Kidney glomerular epithelial cell (primary cell): Measurements from ENCODE around the gene OSBPL6.
"Not testable (repeated sequence)": the region's sequence is repeated elsewhere in the genome, so short reads cannot be mapped to it uniquely, and the experiment has no call there.

Source experiments
- DNase-seq: peaks from one replicate; lab custom pipeline; 2025; lab: John Stamatoyannopoulos, UW

The OSBPL6 gene

DNA sequence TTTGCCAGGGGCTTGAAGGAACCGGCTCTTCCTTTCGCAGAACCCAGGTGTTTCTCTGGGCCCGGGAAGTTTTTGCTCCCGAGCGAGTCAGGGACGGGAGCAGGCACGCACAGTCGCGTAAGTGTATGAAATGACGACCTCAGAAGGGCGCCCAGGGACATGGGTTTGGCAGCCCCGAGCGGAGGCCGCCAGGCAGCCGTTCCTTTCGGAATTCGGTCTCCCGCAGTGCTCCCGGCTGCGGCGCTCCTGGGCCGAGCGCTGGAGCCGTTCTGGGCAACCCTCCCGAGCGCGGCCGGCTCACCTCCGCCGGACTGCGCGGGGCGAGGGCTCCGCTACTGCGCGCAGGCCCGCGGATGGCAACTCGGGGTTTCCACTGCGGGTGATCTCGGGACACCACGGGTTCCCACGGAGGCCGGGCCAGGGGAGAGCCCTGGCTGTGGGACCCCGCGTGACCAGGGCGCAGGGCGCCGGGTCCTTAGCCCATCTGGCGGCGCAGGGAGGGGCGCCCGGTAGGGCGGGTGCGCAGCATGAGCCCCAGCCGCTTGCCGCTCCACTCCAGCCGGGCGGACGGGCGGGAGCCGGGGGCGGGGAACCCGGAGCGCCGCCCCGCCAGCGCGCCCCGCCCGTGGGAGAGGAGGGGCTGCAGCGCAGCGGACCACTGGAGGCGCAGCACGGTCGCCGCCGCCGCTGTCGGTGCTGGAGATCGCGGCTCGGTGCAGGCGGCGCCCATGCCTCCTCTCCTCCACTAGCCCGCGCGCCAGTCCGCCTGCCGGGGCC, at the start of gene OSBPL6:
Gene OSBPL6 (plus strand): TSS at position 690 of the 777 bp plus-strand sequence. CDS start 111,673 bp downstream, outside the sequence.
- peak; percentile 55 for DNase-seq

DNA sequence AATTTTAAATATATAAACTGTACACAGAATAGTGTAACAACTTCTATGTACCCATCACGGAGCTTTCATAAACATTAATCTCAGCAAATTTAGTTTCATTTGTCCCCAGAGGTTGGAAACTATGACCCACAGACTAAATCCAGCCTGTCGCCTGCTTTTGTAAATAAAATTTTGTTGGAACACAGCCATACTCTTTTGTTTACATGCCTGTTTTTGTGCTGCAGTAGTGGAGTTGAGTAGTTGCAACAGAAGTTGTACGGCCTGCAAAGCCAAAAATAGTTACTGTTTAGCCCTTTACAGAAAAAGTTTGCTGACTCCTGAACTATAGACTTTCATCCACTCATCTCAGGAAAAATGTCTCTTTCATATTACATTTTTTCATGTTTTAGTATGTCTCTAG, 42.3 kb upstream of the OSBPL6 start:
- no peak for DNase-seq

DNA sequence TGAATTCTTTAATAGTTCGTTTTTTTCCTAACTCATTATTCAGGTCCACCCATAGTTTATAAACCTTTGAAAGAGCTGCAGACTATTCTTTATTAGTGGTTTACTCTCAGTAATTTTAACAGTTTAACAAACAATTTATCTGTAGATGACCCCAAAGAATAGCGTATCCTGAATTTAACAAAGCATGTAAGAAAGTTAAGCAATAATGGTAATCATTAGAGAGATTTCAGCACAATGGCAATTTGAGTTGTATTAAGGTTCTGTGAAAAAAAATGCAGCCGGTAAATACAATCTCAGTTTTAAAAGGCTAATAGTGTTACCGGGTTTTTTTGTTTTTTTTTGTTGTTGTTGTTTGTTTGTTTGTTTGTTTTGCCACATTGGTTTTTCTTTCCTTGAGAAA, 41.8 kb upstream of the OSBPL6 start:
- no peak for DNase-seq

DNA sequence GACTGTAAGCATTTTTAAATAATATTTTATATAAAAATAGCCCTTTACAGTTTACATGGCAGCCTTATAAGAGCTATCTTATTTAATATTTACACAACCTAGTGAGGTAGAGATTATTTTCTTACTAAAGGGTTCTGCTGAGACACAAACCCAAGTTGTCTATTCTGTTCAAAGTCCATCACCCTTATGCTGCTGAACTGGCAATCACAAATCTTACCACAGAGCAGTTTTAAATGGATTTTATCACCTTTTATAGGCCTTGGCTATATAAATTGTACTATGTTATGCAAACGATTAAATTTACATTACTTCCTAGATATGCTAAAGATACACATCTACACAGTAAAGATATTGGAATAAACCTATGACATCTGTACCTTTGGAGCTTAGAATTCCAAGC, 41.3 kb upstream of the OSBPL6 start:
- no peak for DNase-seq

DNA sequence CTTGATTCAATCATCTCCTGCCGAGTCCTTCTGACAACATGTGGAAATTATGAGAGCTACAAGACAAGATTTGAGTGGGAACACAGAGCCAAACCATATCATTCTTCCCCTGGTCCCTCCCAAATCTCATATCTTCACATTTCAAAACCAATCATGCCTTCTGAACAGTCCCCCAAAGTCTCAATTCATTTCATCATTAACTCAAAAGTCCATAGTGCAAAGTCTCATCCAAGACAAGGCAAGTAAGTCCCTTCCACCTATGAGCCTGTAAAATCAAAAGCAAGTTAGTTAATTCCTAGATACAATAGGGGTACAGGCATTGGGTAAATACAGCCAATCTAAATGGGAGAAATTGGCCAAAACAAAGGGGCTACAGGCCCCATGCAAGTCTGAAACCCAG, 40.4 kb upstream of the OSBPL6 start:
- DNase-seq, result not testable (repeated sequence)

DNA sequence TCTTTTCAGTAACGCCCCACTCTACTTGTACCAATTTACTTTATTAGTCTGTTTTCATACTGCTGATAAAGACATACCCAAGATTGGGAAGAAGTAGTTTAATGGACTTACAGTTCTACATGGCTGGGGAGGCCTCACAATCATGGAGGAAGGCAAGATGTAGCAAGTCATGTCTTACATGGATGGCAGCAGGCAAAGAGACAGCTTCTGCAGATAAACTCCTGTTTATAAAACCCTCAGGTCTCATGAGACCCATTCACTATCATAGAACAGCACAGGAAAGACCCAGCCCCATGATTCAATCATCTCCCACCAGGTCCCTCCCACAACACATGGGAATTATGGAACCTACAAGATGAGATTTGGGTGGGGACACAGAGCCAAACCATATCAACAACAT, 38.8 kb upstream of the OSBPL6 start:
- DNase-seq, result no peak

DNA sequence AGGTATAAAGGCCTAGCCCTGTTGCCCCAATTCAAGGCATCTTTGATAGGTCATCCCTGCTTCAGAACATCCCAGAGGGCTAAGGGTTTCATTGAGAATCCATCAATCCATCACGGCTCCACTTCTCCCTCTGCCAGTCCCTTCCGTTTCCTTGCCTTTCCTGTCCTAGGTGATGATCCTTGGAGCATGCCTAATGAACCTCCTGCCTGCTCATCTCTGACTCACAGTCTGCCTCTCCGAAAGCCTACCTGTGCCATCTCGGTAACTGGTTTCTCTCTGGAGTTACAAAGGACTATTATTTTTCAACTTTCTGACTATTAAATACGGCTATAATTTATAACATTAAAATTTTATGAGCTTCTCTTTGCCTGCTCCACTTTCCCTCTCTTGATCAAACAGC, 36.7 kb upstream of the OSBPL6 start:
- DNase-seq, result peak; percentile 26

DNA sequence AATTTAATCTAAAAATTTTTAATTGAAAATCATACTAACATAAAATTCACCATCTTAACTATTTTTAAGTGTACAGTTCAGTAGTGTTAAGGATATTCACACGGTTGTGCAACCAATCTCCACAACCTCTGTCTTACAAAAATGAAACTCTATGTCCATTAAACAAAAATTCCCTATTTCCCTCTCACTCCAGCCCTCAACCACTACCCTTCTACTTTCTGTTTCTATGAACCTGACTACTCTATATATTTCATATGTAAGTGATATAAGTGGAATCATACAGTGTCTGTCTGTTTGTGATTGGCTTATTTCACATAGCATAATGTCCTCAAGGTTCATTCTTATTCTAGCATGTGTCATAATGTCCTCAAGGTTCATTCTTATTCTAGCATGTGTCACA, 34.3 kb upstream of the OSBPL6 start:
- DNase-seq, result no peak

DNA sequence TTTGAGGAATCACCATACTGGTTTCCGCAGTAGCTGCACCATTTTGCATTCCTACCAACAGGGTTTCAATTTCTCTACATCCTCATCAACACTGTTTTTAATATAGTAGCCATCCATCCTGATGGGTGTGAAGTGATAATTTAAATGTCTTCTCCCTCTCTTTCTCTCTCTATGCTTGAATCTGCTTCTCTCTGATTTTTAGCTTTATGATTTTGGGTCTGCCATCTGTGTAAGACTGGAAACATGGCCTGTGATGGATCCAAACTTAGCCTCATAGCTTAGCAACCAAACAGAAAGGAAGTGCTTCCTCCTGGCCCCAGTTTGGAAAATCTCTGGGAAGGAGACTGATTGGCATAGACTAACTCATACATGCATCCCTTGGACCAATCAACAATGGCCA, 33.7 kb upstream of the OSBPL6 start:
- no peak for DNase-seq

DNA sequence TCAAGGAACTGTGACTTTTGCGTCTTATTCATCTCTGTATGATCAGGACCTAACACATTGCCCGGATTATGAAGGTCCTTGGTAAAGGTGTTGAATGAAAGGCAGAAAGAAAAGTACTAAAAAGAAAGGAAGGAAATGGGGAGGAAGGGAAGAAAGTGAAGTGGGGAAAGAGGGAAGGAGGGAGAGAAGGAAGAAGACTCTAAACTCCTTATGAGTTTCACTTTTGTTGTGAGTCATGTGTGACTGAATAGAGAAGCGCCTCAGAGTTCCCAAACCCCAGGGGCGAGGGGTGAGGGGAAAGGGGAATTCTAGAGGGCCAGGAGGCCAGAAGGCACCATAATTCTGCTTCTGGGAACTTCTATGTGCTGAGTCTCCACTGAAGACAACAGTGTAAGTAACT, 30.9 kb upstream of the OSBPL6 start:
- DNase-seq, result no peak

DNA sequence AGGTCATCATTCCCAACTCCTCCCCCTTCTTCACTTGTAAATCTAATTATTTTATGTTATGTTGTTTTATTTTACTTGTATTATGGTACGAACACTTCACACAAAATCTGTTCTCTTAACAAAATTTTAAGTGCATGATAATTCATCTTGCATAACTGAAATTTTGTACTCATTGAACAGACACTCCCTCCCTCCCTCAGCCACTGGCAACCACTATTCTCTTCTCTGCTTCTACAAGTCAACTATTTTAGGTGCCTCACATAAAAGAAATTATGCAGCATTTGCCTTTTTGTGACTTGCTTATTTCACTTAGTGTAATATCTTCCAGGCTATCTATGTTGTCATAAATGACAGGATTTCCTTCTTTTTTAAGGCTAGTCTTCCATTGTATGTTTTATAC, 30.4 kb upstream of the OSBPL6 start:
- DNase-seq, result no peak

DNA sequence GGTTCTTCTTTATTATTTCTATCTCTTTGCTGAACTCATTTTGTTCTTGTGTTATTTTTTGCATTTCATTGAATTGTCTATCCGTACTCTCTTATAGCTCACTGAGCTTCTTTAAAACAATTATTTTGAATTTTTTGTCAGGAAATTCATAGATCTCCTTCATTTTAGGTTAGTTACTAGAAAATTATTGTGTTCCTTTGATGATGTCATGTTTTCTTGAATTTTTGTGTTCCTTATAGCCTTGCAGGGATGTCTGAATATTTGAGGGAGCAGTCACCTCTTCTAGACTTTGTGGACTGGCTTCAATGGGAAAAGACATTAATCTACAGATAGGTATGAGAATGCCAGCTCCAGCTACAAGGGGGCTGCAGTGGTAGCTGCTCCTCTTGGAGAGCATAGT, 20.7 kb upstream of the OSBPL6 start:
- no peak for DNase-seq

DNA sequence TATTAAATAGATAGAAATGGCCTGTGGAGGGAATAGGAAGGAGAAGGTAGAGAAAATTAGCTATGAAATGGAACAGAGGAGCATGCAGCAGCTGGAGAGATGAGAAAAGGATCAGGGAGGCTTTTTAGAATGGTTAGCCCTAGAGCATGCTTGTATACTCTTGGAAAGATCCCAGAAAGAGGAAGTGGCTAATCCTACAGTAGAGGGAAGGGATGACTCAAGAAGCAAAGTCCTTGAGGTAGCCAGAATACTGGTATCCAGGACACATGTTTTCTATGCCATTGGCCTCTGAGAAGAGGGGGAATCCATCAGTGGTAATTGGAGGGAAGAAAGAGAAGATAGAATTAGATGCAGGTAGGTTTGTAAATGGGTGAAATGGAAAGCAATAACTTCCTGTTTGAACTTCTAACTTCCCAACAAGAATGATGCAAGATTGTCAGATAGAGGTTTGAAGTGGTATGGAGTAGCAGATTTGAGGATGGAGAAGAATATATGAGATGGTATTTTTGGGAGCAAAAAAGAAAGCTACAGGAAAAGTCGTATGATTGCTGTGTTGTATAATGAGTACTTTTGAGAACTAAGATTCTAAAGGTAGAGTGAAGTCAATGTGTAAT, 17.1 kb upstream of the OSBPL6 start:
- no peak for DNase-seq

DNA sequence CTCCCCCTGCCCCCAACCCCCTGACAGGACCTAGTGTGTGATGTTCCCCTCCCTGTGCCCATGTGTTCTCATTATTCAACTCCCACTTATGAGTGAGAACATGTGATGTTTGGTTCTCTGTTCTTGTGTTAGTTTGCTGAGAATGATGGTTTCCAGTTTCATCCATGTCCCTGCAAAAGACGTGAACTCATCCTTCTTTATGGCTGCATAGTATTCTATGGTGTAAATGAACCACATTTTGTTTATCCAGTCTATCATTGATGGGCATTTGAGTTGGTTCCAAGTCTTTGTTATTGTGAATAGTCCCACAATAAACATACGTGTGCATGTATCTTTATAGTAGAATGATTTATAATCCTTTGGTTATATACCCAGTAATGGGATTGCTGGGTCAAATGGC, 13.7 kb upstream of the OSBPL6 start:
- DNase-seq, result not testable (repeated sequence)

DNA sequence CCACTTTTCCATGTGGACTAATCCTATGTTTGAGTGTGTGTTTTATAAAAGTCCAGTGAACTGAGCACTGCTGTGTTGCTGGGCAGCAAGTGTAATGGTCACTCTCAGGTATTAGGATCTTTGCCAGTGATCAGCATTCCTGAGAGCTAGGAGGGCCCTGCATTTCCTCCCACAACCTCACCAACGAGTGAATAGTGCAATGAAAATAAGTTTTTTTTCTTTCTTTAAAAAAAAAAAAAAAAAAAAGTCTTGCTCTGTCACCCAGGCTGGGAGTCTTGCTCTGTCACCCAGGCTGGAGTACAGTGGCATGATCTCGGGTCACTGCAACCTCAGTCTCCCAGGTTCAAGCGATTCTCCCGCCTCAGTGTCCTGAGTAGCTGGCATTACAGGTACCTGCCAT, 6.5 kb upstream of the OSBPL6 start:
- no peak for DNase-seq

DNA sequence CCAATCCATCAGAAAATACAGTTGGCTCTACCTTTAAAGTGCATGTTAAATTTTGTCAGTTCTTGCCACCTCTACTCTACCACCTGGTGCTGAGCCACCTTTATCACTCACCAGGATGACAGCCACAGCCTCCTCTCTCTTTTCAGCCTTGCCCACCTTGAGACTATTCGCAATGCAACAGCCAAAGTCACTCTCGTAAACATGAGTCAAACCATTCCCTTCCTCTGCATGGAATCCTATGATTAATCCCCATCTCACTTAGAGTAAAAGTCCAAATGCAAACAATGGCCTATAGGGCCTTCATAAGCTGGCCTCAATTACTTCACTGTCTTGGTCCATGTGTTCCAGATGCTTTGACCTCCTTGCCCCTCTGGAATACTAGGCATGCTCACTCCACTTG, 5.8 kb upstream of the OSBPL6 start:
- no peak for DNase-seq

DNA sequence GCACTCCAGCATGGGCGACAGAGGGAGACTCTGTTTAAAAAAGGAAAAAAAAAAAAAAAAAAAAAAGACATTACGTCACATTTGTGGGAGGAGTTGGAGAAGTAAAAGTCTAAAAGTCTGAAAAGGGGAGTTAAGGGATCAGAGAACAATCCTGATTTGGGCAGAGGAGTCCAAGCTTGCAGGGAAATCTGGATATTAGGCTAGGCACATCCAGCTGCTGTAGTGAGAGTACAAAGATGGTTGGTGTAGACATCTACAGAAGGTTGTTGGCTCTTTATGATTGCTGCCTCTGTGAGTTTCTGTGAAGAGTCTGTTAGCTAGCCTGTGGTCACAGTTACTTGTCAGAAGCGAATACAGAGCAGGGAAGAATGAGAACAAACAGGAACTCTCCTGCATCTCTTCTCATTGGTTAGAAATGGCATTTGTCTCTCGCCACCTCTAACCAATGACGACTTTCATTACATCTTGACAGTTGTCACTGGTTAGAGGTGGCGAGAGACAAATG, 3.3 kb upstream of the OSBPL6 start:
- DNase-seq, result no peak

DNA sequence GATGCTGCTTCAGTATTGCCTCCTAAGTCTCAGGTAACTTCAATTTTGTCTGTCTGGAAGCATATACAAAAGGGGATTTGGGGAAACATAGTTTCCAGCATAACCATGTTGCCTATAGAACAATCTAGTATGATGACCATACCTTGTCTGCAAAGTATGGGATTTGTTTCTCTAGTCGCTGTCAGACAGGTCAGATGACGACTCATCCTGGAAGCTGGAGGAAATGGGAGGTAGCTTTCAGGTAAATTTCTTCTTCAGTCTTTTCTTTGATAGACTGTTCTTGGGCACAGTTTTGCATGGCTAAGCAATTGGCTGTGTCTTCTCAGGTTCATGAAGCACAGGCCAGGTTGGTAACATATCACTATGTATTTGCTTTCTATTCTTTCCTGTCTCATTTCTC, 2.8 kb upstream of the OSBPL6 start:
- no peak for DNase-seq

DNA sequence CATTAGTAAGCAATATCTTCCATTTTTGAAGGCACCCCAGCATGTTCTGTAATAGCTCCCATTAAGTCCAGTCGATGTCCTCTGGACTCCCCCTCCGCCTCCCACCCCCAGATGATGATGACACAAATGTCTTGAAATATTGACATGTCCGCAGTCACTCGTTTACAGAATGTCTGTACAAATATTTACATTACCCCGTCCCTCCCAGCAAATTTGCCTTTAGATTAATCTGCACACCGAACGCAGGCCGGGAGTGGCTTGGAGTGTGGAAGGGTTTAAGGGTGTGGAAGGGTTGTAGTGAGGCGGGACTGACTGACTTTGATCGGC, 853 bp upstream of the OSBPL6 start:
- DNase-seq, result no peak

DNA sequence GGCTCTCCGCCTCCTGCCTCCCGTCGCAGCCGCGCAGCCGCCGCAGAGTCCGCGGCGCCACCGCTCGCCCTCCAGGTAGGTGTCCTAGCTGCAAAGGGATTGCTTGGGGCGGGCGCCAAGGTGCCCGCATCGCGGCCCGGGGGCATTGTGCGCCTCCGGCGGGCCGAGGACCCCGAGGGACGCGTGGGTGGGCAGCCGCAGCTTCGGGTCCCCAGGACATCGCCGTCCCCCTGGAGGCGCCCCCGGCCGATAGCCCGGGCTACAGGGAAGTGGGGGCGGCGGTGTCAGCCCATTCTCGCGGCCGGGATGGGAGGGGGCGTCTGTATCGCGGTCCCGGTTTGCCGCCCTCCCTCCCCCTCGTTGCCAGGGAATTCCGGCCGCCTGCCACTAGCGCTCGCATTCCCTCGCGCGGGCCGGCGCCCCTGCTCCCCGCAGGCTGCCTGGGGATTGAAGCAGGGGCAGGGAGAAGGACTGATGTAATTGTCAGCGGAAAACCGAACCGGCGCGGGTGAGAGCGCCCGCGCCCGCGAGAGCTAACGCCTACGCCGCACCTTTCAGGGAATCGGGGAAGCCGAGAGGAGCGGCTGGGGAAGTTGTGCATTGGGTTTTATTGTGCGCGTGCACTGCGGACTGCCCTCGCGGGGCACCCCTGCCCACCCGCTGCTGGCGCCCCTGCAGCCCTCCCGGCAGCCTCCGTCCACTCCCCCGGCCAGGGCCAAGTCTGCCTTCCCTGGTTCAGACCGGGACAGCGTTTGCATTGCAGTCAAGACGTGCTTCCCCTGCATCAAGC, 483 bp downstream of the OSBPL6 start:
- peak; percentile 42 for DNase-seq

DNA sequence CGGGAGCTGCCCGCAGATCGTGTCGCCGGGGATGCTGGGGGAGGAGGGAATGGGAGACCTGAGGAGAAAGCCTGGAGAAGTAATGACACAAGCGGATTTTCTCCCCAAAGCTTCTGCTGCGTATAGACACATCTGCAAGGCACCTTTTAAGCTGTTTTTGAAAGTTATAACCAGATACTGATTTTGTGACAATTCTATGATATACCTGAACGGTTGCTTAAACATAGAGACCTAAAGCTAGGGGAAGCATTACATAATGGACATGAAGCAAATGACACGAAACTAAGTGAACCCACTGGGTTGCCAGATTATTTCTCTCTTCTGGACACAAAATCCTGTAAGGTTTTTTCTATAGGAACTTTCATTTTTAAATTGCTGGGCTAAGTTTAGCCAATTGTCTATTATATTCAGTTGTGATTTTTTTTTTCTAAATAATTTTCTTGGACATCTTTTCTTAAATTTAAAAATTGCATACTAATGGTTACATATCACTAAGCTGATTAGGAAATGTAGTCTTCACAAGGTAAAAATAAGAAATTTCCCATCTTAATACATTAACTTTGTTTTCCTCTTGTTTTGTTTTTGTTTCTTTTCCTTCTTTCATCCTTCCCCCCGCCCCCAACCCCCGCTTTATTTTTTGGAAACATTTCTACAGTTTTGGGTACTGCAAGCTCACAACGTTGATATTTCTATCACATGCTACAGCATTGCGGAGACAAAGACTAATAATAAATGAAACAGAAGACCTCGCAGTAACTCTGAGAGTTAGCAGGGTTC, 1.3 kb downstream of the OSBPL6 start:
- no peak for DNase-seq

DNA sequence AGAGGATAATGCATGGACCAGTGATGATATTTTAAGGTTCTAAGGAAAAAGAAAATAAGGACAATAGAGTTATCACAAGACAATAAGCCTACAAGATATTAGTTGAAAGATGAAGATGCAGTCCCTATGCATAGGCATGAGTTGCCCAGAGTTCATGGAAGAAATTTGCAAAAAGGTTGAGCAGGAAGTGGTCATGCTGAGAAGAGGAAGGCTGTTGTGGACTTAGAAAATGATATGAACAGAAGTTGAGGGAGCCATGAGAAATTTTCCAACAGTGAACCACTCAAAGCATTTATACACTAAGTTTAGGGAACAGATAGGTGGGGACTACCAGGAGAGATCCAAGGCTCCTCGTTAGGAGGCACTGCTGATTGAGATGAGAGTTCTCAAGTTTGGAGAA, 3.5 kb downstream of the OSBPL6 start:
- DNase-seq, result no peak
